Measurements from ENCODE around the gene CBFA2T2. TPM values are rescaled to one million over a fixed set of nuclear protein-coding genes. Genes with fewer than 3 reads are reported as not detected.
A peak's percentile ranks its signal among the peaks of the same experiment; 100 is the strongest.
"Not testable (repeated sequence)": the region's sequence is repeated elsewhere in the genome, so short reads cannot be mapped to it uniquely, and the experiment has no call there.

Gene CBFA2T2
- total RNA-seq, 1 experiment from 2014 or later = 8.6 TPM

GRCh38 chr20:33470866-33471265 lies 19.0 kb upstream of the CBFA2T2 start:
- no peak for DNase-seq (ENCODE audit: low read depth)

- DNase-seq (ENCODE audit: low read depth) = no peak
Measured at GRCh38 chr20:33472868-33473435, 16.9 kb upstream of the CBFA2T2 start.

- DNase-seq (ENCODE audit: low read depth) = no peak
Measured at GRCh38 chr20:33474097-33474873, 15.6 kb upstream of the CBFA2T2 start.

- no peak for DNase-seq (ENCODE audit: low read depth)
Measured at GRCh38 chr20:33474963-33475362, 14.9 kb upstream of the CBFA2T2 start.

- no peak for DNase-seq (ENCODE audit: low read depth)
Measured at GRCh38 chr20:33475381-33476152, 14.3 kb upstream of the CBFA2T2 start.

GRCh38 chr20:33477386-33478234 lies 12.3 kb upstream of the CBFA2T2 start:
- DNase-seq (ENCODE audit: low read depth) = no peak

GRCh38 chr20:33480048-33480447 lies 9.8 kb upstream of the CBFA2T2 start:
- DNase-seq (ENCODE audit: low read depth) = no peak

GRCh38 chr20:33481431-33481941 lies 8.4 kb upstream of the CBFA2T2 start:
- DNase-seq (ENCODE audit: low read depth) = no peak

- DNase-seq (ENCODE audit: low read depth) = no peak
Measured at GRCh38 chr20:33482581-33482980, 7.3 kb upstream of the CBFA2T2 start.

GRCh38 chr20:33483186-33483585 lies 6.7 kb upstream of the CBFA2T2 start:
- DNase-seq (ENCODE audit: low read depth) = not testable (repeated sequence)

GRCh38 chr20:33488201-33488600 lies 1.7 kb upstream of the CBFA2T2 start:
- no peak for DNase-seq (ENCODE audit: low read depth)

- not testable (repeated sequence) for DNase-seq (ENCODE audit: low read depth)
Measured at GRCh38 chr20:33488661-33489494, 1.0 kb upstream of the CBFA2T2 start.

- peak; percentile 93 for DNase-seq (ENCODE audit: low read depth)
Measured at GRCh38 chr20:33489495-33490022, 337 bp upstream of the CBFA2T2 start.

- no peak for DNase-seq (ENCODE audit: low read depth)
Measured at GRCh38 chr20:33490934-33491656, 1.2 kb downstream of the CBFA2T2 start.

- DNase-seq (ENCODE audit: low read depth) = no peak
Measured at GRCh38 chr20:33493076-33493766, 3.3 kb downstream of the CBFA2T2 start.

GRCh38 chr20:33496776-33497175 lies 6.9 kb downstream of the CBFA2T2 start:
- not testable (repeated sequence) for DNase-seq (ENCODE audit: low read depth)

GRCh38 chr20:33499355-33499754 lies 9.5 kb downstream of the CBFA2T2 start:
- no peak for DNase-seq (ENCODE audit: low read depth)

GRCh38 chr20:33501000-33501399 lies 11.1 kb downstream of the CBFA2T2 start:
- DNase-seq (ENCODE audit: low read depth) = no peak

GRCh38 chr20:33503564-33503963 lies 13.7 kb downstream of the CBFA2T2 start:
- no peak for DNase-seq (ENCODE audit: low read depth)

Measured in LHCN-M2 (cell line).